Activated effector memory CD4-positive, alpha-beta T cell treated with Interleukin-2 at 50 U/mL for 16 hours (primary cell): ENCODE data around the gene EFNA5.
"Not testable (repeated sequence)": the region's sequence is repeated elsewhere in the genome, so short reads cannot be mapped to it uniquely, and the experiment has no call there.

Source experiments
- DNase-seq: peaks from one replicate; pipeline ENCODE4 v3.0.0-alpha.2; 2020

The EFNA5 gene

GRCh38 chr5:107474716-107475489 lies 195.8 kb downstream of the EFNA5 start:
- no peak for DNase-seq

DNA sequence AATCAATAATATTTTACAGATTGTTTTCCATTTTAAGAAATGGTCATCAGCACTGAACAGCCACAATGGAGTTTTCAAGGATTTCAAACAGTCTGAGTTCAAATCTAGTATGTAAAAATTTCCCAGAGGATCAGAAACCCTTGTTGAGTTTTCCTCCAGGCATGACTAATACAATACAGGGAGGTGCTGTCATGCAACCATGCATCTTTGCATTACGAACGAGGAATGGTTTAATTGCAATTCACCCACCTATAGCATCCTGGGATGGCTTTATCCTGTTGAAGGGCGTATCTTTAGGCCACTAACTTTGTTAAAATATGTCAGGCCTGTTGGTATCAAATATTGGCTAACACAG lies 196.4 kb downstream of the EFNA5 start:
- DNase-seq: no peak

DNA sequence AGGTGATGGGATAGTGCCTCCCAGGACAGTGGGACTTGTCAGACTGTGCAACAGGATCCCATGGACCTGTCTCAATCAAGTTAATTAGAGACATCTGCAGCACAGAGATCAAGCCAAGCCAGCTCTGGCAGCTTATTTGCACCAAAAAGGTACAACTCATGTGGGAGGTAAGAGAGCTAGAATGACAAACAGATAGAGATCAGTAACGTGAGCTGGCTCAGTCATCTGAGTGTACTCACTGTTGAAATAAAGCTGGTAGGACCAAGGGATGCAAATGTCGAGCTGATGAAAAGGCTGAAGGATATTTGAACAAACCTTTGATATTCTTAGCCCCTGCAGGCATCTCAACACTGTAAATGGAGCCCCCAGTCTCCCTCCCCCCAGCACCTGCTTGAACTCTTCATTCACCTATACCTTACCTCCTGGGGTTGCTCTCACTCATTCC lies 198.1 kb downstream of the EFNA5 start:
- DNase-seq: no peak

- no peak for DNase-seq
These were observed 200.5 kb downstream of the EFNA5 start for GRCh38 chr5:107470295-107470582.

DNA sequence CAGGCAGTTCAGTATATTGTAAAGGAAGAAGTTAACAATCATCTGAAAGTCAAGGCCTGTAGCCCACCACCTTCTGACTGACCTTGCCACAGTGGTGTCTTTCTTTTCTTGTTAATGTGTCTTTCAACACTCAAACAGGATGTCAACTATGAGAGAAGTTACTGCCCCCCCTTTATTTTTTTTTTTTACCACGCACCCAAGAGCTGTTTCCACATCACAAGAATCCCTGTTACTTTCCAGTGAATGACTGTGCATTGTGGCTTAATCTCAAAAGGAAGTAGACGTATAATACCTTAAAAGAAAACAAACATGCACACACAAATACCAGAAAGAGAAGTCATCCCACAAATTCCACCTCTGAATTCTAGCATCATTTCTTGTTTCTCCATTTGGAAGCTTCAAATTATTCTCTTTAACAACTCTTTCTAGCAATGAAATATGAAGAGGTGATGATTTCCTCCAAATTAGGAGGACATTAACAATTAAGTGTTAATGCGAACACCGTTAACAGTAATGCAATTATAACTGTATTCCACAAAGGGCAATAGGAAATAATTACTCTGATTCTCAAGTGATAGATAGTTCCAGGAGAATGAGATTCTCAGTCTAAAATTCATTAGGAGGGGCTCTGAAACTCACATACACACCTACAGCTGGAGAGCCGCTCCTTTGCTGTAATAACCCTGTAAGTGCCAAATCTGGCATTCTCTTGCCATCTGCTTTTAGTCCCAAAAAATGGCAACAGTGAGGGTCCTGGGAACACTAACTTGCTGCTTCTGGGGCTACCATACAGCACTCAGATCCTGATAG lies 201.0 kb downstream of the EFNA5 start:
- DNase-seq: no peak

- DNase-seq: no peak
These were observed 201.7 kb downstream of the EFNA5 start for GRCh38 chr5:107469064-107469463.

DNA sequence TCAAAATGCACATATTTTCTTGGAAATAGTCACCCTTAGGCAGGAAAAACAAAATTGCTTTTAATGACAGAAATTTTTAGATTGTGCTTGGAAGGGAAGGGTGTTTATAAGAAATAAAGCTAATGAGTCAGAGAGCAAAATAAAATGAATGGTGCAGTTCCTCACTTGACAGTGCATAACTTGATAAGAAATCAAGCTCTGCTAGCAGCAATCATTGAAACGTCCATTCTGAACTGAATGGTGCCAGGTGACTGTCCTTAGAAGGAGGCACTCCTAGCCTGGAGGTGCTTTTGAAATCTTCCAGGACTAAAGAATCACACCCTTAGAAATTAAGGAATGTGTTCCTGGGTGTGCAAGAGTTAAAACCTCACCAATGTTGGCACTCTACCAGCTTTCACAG lies 202.5 kb downstream of the EFNA5 start:
- DNase-seq: no peak

DNA sequence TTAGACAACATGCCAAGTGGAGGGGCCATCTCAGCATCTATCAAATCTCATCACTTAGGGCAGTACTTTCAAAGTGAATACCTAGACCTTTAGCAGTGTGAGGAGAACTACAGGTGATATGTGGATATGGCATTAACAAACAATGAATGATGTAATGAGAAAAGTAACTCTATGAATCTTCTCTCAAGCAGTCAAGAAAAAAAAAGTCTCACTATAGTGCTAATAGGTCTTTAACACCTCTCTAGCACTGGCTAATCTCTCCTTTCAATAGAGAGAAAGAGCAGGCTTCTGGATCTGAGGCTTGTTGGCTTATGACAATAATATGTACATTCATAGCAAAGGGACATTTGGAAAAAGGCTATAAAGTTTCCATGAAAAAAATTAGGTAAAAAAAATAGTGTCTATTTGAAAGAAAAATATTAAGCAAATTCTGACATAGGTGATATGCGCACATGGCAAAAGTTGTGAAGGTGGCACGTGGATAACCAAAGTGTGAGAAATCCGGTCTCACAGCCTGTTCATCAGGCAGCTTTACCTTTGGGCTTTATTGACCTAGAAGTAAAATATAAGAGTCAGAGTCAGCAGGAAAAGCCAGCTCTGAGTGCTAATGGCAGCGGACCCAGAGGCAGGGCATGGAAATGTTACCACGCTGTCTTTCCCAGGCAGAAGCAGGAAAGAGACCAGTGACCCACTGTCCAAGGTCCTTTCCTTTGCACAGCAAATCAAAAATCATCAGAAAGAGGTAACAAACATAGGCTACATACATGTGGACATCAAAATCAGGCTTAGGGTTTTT lies 203.4 kb downstream of the EFNA5 start:
- no peak for DNase-seq

DNA sequence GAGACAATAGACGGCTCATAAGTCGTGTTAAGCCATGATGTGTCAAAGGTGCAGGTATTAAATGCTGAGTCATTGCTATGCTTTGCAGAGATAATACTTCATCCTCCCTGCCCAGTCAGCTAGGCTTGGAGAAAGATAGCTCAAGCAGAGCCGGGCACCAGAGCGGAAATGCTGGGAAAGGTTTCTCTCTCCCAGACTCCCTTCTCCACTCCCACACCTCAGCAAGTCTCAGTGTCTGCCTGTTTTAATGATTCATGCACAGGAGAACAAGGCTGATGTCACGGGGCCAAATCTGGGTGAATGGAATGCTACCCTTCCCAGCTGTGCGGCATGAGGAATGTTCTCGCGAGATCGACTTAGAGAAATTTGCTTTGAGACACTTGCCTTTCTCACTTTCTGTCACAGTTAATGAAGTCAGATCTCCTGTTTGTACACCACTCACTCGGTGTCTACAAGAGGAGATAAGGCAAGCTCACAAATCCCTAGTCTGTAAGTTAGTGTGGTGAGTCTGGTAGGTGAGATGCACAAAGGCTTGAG lies 204.4 kb downstream of the EFNA5 start:
- DNase-seq: no peak

DNA sequence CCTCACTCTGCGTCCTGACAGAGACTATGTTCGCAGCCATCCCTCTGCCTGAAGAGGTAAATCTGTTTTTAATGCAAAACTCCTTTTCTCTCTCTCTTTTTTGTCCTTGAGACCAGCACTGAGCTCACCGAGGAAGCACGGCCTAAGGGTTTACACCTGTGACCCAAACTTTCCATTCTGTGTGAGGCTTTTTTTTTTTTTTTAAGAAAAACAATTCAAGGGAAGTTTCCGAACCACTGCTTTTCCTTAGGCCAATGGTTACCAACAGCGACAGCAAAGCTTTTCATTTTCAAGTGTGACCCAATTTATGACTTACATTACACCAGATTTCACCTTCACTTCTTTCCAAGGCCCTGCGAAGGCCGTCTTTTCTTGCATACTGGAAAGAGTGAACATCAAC lies 205.9 kb downstream of the EFNA5 start:
- no peak for DNase-seq

DNA sequence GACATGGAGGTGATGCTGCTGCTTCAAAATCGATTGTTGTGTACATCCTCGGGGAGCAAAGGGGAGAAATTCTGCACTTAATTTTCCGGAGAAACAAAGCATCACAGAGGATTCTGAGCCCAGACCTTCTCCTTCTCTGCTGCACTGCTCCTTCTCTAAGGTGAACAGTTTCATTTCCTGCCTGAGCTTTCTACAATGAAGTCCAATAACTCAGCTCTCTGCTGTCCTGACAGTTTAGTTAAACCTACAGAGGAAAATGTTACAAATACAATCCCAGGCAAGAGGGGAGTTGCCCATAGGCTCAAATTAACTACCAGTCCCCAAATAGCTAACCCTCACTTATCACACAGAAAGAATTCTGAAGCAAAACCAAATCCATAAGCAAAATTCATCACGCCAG lies 206.3 kb downstream of the EFNA5 start:
- no peak for DNase-seq

GRCh38 chr5:107463731-107464130 lies 207.0 kb downstream of the EFNA5 start:
- no peak for DNase-seq

DNA sequence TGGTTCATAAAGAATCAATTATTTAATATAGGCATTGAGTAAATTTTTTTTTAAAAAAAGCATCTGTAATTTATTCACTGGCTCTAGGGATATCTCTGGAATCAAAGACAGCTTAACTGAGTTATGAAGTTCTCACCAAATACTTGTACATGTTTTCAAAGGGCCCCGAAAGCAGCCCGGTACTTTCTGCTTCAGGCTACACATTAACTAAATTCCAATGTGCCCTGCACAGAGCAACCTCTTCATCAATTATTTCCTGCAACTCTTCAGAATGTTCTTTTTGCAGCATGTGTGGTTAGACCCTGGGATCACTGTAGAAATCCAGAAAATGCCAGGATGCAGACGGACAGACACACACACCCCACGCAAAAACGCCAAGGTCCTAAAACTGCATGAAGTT lies 209.0 kb downstream of the EFNA5 start:
- no peak for DNase-seq

GRCh38 chr5:107460789-107461188 lies 209.9 kb downstream of the EFNA5 start:
- DNase-seq: no peak

- DNase-seq: no peak
These were observed 211.1 kb downstream of the EFNA5 start for GRCh38 chr5:107459605-107460004.

- DNase-seq: no peak
These were observed 212.4 kb downstream of the EFNA5 start for GRCh38 chr5:107458322-107458721.

GRCh38 chr5:107457881-107458280 lies 212.9 kb downstream of the EFNA5 start:
- DNase-seq: no peak

DNA sequence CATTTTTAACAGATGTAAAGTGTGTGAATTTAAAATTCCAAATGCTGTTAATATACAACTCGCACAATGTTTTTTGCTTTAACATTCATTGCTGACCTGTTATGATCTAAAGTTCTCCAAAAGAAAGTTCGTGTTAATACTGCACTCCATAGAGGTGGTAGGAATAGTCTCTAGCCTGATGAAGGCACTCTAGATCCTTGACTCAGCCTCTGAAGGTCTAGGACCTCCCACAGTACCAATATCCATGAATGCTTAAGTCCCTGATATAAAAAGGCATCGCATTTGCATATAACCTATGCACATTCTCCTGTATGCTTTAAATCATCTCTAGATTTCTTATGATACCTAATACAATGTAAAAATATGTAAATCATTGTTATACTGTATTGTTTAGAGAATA lies 213.6 kb downstream of the EFNA5 start:
- no peak for DNase-seq

GRCh38 chr5:107456281-107456715 lies 214.4 kb downstream of the EFNA5 start:
- DNase-seq: no peak

DNA sequence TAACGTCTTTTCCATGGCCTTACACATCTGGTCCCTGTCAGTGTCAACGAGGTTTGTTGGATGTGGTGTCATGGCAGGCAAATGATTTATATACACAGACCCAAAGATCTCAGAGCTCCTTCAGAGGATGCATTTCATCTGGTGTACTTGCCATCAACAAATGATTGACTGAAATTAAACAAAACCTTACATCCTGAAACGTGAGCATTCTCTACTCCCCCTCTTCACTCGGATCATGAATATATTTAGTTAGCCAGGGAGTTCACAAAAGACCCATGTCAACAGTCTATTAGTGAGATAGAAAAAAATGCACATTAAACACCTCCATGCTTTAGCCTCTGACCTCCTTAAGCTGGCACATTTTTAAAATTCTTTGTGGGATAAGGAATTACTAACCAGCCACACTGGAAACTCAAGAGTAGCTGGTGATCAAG lies 215.6 kb downstream of the EFNA5 start:
- DNase-seq: no peak

GRCh38 chr5:107451827-107452226 lies 218.9 kb downstream of the EFNA5 start:
- DNase-seq: not testable (repeated sequence)

- no peak for DNase-seq
These were observed 219.7 kb downstream of the EFNA5 start for GRCh38 chr5:107451028-107451427.

DNA sequence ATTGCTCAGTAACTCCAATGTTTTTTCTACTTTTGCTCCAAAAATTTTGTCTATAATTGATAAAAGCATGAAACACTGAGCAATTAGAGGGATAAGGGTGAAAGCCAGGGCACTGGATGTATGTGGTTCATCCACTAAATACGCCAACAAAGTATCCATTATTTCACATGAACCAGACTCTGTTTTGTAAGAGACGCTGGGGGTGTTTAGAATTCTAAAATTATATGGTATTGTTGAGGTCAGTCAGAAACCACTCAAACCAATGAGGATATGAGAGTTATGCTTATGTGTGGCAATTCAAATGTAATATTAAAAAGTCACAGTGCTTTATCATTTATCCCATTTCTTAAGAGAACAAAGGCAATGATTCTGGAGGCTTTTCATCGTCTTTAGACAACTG lies 220.2 kb downstream of the EFNA5 start:
- DNase-seq: no peak
